Activated CD4-positive, CD25-positive, alpha-beta regulatory T cell (primary cell): ENCODE results near the gene EPHX1.
"Not testable (repeated sequence)": the region's sequence is repeated elsewhere in the genome, so short reads cannot be mapped to it uniquely, and the experiment has no call there.

Source experiments
- DNase-seq, 4 experiments: peaks; one replicate each; lab custom pipeline; 2025; lab: John Stamatoyannopoulos, UW

EPHX1 gene

DNA sequence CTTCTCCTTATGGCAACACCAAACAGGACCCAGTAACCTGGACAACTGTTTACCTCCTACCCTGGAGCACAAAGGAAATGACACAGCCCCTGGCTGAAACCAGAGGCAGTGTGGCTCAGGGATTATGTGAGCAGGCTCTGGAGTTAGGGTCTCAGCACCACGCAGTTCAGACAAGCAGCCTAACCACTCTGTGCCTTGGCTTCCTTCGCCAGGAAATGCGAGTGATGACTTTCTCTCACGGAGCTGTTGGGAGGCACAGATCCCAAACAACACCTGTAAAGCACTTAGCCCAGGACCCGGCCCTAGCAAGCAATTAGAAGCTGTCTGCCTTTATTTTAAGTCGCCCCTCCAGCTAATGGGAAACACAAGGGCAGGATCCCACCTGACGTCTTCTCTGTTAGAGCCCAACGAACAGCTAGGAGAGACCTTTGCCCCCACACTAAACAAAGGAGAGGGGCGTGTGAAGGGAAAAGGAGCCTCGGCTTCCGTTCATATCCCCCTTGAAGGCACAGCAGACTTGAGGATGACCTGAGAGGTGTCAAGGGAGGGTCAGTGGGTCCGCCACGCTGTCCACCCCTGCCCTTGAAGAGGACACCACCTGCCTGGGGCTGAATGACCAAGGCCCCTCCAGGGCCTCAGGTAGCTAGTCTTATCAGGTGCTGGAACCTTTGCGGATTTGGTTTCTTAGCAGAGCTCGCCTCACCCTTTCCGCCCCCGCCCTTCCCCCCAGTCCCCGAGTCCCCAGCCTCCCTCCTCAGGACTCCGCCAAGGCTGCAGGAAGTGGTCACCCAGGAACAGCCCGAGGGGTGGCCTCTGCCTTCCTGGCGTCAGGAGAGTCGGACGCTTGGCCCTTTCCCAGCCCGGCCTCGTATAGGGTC is 71.4 kb downstream of the EPHX1 start:
- peak in 2 of 4 experiments; percentile 40 to 41 for DNase-seq

DNA sequence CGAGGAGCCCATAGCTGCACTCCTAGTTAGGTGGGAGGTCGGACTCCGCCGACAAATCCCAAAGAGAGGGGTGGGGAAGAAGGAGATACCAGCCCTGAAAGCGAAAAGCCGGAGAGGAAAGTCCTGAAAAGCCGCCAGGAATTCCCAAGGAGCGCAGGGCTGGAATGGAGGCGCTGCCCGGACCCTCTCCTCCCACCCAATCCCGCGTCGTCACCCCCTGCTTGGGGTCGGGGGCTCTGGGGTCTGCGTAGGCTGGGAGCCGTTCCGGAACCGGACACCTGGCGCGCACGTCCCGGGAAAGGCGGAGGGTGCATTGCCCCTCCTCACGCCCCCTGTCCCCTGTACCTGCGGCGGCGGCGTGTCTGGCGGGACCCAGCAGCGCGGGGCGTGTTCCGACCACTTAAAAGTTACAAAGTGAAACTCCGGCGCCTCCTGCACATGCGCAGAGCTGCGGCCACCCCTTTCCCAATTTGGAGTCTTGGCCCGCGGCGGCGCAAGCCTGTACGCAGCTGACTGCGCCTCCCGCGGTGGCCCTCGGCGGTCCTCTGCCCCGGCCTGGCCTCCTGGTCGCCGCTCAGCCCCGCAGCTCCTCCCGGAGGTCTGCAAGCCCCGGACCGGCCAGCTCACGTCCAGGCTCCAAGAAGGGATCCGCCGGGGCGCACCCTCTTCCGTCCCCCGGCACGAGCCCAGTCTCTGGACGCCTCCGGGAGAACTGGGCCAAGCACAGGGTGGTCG is 72.2 kb downstream of the EPHX1 start, which contains the start of gene TMEM63A:
Gene TMEM63A (minus strand): TSS at position 422 of the 735 bp plus-strand sequence. CDS start 4,800 bp downstream, outside the sequence.
- DNase-seq: peak; percentile 58 to 81 (median 78)

DNA sequence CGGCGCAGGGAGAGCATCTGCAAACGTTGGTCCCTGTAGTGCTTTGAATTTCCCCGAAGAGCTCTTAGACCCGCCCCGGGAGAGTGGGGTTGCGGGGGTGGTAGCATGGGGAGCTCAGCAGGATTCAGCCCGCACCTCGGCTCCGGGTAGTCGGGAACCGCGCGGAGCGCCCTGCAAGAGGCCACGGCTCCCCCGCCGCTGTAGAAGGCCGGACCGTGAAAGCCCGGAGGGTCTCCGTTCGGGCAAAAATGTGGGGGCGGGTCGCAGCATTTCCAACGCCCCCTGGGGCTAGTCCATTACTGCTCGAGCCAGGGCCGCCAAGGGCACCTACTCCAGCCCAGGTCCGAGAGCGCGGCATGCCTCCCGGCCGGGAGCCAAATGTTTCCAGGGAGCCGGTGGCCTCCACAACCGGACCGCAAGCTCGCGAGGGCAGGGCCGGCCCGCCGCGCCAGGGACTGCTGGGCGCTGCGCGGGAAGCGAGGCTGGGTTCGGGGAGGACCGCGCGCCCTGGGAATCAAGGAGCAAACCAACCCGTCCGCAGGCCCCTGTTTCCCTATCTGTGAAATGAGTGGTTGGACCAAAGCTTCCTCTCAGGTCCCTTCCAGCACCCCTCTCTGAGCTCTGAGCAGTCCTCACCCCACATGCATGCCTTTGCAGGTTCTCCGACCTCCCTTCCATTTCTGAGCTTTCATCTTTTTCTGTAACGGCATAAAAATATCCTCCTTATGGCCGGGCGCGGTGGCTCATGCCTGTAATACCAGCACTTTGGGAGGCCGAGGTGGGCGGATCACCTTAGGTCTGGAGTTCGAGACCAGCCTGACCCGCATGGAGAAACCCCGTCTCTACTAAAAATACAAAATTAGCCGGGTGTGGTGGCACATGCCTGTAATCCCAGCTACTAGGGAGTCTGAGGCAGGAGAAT is 73.0 kb downstream of the EPHX1 start:
- DNase-seq: no peak

DNA sequence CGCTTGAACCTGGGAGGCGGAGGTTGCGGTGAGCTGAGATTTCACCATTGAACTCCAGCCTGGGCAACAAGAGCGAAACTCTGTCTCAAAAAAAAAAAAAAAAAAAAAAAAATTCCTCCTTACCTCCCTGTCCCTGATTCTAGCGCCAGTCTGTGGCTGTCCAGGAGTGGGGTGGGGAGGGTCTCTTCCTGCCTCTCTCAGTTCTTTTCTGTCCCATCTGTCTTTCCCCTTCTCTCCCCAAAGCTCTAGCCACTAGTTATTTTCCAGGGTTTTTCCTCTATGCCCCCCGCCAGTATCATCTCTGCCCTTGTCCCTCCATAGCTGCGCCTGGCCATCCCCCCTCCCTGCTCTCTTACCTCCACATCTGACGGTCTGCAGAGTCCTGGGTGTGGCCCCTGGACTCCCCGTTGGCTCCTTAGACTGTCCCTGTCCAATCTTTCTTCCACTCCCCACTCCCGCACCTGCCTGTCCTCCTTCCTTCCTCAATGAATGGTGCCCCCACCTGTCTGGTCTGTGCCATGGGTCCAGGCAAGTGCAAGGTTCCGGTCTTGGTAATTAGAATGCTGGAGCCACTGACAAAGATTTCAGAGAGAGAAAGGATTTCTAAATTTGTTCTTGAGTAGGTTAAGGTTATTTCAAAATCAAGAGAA is 73.8 kb downstream of the EPHX1 start:
- DNase-seq: no peak

DNA sequence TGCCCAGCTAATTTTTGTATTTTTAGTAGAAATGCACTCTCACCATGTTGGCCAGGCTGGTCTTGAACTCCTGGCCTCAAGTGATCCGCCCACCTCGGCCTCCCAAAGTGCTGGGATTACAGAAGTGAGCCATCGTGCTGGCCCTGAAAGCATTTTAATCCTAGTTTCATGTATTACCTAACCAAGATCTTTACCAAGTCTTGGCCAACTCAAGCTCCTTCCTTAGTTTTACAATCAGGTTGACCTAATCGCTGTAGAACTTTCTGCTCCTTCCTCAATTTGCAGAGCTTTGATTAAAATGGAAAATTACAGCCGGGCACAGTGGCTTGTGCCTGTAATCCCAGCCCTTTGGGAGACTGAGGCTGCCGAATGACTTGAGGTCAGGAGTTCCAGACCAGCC is 75.4 kb downstream of the EPHX1 start:
- no peak for DNase-seq

DNA sequence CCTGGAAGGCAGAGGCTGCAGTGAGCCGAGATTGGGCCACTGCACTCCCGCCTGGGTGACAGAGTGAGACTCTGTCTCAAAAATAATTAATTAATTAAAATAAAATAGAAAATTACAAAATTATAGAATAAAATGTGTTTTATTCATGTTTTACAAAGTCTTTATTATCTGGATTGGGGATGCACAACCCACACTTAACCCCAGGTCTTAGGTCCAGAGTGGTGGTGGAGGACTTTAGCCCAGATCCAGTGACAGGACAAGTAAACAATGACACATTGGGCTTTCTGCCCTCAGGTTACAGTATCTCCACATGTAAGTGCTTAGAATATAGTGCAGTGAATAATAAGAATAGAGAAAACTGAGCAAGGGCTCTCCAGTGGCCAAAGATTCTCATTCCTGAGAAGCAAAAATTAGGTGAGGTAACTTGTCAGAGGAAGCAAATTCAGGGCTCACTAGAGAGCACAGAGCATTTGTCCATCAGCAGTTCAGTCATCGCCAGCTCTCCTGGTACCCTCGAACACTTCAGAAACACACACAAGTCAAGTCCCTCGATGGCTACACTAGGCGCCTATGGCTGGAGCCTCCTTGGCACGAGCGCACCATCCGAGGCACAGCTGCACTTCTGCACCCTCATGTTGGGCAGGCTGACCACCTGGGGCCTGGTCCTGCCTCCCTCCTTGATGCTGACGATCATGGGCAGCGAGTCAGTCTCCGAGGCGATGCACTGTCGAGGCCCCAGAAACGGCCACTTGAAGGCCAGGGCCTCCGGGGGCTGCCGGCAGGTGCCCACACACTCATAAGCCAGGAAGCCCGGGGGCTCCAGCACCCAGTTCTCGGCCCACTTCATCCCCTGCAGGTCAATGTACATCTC is 76.5 kb downstream of the EPHX1 start:
- no peak for DNase-seq

DNA sequence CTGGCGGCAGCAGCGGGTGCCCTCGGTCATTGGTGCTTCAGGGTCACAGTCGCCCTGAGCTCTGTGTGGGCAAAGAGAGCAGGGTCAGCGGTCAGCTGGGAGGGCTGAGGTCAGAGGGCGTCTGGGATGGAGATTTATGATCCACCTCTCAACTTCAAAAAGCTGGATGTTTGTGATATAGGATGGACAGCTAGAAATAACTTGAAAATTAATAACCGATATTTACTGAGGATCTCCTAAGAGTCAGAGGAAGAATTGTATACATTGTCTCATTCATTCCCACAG is 77.0 kb downstream of the EPHX1 start:
- no peak for DNase-seq

DNA sequence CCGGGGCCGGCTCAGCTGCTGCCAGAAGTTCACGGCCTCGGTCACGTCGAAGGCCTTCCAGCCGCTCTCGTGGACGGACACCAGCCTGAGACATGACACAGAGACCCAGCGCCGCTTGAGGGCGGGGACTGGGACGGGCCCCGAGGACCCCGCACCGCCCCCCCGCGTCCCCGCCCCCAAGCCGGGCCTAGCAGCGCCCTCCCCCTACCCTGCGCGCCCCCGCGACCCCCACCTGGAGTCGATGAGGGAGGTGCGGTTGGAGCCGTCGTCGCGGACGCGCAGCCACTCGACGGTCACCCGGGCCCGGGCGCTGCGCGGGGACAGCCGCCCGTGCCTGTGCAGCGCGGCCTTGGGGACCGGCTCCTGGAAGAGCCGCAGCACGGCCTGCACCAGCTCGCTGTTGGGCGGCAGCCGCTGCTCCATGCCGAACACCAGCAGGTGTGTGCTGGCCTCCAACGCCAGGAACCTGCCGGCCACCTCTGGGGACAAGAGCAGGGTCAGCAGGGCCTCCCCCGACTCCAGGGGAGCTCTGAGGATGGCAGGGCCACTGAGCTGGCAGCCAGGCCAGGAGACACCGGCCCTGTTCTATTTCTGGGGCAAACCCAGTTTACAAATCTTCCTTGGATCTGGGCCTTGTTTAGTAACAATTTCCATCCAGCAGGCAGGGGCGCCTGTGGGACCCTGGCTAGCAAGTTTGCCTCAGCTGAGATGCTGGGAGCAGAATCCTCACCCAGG is 77.8 kb downstream of the EPHX1 start:
- not testable (repeated sequence) for DNase-seq

DNA sequence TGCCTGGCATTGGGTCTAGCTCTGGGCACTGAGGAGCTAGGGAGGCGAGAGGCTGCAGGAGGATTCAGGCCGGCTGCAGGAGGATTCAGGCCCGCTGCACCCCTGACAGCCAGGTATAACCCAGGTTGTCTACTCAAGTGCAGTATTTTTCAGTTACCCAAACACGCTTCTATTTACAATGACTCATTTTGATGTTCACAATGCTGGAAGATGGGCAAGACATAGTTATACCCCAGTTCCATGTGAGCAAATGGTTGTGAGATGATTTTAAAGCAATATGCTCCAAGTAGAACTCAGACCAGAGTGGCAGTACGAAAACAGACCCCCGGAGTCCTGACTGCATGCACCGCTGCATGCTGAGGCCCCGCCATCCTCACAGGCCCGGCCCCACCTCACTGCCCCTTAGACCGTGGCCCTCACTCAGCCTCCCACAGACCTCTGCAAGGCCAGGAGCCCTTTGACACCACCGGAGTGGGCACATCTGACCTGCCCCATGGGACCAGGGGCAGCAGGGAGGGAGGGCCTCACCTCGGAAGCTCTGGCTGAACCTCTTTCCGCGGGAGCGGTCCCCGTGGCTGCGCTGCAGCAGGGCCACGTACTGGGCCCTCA is 78.5 kb downstream of the EPHX1 start:
- no peak for DNase-seq

DNA sequence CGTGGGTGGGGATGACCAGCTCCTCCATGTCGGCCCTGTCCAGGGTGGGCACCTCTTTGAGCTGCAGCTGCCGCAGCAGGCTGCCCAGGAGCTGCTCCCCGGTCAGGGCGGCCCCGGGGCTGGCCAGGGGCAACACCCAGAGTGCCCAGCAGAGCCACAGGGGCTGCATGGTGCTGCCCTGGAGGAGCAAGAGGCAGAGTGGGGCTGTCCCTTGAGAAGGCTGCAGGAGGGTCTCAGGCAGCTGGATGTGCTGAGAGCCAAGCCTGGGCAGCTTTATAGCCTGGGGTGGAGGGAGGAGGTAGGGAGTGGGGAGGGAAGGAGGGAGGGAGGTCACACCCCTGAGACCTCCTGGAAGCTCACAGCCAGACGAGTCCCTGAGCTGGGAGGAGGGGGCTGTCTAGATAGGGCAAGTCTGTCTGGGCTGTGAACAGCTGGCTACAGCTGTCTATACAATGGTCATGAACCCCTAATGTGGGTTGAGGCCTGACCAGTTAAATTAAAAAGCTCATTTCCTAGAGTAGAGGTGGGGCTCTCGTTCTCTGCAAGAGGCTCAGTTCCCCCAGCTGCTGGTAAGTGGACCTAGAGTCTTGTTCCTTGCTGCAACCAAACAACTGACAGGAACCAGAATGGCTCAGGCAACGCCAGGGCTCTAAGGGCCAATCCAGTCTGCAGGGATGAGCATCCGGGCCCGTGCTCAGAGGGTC is 79.1 kb downstream of the EPHX1 start, which contains the start of gene LEFTY1:
Gene LEFTY1 (minus strand): TSS at position 249 of the 704 bp plus-strand sequence. CDS start 80 bp downstream, at position 169.
- no peak for DNase-seq

DNA sequence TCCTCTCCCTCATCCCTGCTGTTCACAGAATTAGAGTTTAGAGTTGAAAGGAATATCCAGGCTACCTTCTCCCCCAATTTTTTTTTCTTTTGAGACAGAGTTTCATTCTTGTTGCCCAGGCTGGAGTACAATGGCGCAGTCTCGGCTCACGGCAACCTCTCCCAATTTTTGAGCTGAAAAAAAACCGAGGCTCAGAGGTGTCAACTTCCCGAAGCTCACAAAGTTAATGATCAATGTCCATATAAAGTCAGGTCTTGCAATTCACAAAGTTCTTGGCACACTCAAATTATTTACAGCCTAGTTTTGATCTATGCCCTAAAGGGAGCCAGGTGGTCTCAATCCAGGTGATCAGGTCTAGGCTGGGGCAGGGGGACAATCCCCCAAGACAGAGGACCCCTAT is 79.8 kb downstream of the EPHX1 start:
- DNase-seq: no peak

DNA sequence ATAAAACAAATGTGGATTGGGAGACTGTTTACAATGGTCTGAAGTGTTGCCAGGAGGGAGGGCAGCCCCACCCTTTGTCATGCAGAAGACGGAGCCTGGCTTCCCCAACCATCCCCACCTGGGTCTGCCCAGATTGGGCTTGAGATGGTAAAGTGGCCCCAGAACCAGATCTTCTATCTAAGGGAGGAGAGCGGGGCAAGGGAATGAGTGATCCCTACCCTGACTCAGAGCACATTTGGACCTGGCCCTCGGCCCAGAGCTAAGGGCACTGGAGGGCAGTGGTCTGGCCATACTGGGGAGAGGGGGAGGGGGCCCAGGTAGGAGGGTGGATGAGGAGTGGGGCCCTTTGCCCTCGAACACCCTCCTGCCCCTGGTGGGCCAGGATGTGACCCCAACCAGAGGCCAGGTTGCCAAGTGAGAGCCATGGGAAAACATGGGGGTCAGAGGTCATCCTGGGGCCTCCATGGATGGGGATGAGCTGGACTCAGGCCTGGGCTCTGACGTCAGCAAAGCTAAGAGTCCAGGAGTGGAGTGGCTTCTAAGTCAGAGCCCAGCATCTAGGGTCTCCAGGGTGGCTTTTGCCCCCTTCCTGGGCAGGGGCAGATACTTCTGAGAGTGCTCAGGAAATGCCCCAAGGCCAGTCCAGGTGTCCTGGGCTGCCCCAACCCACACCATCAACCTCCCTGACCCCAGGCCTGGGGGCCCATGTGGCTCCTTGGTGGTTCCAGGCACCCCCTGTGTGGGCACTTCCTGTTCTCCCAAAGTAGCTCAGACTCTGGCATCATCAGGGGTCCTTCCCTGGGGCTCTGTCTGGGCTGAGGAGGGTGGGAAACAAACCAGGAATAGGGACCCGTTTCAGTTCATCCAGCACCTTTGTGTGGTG is 80.7 kb downstream of the EPHX1 start:
- no peak for DNase-seq

DNA sequence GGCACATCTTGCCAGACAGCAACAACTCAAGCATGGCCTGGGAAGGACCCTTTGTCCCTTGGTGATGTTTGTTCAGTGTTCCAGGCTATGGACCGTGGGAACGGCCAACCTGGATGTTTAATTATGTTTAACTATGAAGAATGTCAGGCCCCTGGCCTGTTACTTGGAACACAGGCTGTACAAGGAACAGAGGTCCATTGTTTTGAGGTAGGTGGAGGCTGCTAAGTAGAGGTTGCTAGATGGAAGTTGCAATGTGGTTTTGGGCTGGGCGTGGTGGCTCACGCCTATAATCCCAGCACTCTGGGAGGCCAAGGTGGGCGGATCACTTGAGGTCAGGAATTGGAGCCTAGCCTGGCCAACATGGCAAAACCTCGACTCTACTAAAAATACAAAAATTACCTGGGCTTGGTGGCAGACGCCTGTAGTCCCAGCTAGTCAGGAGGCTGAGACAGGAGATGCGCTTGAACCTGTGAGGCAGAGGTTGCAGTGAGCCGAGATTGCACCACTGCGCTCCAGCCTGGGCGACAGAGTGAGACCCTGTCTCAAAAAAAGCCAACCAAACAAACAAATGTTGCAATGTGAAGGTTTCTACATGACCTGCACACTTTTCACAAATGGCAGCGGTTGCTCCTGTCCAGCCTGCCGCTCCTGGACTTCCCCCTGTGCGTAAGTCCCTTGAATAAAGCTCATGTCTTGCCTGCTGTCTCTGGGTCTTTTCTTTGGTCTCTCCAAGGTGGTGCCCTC is 81.5 kb downstream of the EPHX1 start:
- no peak for DNase-seq

DNA sequence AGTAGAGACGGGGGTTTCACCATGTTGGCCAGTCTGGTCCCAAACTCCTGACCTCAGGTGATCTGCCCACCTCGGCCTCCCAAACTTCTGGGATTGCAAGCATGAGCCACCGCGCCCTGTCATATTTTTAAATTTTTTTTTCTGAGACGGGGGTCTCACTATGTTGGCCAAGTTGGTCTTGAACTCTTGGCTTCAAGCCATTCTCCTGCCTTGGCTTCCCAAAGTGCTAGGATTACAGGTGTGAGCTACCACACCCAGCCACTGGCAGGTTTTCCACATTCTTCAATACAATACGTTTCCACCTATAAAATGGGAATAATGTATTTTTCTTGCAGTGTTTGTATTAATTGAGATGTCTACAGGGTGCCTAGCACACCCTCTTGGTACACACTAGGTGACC is 82.4 kb downstream of the EPHX1 start:
- DNase-seq: no peak
